PC-9 (cell line): Measurements from ENCODE around the gene ZMAT3.

ENCODE experiments used
- CTCF ChIP-seq: fragments of 200-600 bp; sonication (generic); conservative IDR thresholded peaks from 2 replicates; pipeline ENCODE4 v1.6.1; 2017; ENCODE audit warnings: mixed run types, antibody characterized with exemption, mild to moderate bottlenecking, moderate library complexity
- EZH2 ChIP-seq: fragments of 200-600 bp; sonication (generic); IDR thresholded peaks from 2 replicates; pipeline ENCODE4 v1.8.0; 2017; ENCODE audit warnings: antibody characterized with exemption, low read depth

- TF ChIP-seq CTCF = no peak
- TF ChIP-seq EZH2 = no peak
Measured at GRCh38 chr3:179105881-179106280, 34.3 kb upstream of the ZMAT3 start.
